GM19351 (cell line): ENCODE results near the gene PAX3.
A peak's percentile ranks its signal among the peaks of the same experiment; 100 is the strongest.

Experiments
- ATAC-seq: cut with Tn5 transposase; IDR thresholded peaks from one replicate; pipeline ENCODE4 v1.9.1; 2021; ENCODE audit warnings: mild to moderate bottlenecking, moderate library complexity; ENCODE audit not compliant: unreplicated experiment

Gene PAX3

DNA sequence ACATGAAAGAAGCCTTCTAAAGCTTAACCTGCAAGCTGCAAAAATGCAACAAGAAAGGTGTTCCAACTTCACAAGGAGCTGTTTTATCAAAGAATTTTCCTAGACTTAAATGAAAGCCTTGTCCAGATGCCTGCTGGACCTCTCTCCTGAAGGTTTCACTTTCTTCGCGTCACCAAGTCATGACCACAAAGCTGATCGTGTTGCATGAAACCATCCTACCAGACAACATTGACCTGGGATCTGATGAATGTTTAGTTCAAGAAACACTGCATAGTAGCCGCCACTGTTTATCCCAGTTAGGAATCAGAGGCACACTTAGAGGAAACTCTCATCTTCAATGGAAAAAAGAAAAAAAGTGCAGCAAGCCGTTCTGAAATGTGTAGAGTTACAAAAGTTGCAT lies 26.9 kb downstream of the PAX3 start:
- no peak for ATAC-seq

DNA sequence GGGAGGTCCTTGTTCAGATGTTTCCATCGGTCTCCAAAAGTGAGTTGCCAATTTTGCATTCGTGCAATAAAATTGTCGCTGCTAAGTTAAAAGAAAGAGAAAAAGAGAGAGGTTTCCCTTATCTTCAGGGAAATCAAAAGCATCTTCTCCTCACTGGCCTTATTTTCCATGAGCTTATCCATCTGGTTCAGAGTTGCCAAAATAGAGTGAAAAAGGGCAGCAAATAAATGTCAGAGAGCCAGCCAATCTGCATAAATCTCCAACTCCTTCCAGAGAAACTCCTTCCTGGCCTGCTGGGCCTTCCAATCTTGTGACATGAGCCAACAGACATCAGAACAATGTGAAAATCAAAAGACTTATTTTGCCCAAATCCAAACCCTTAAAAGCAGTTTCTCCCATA lies 28.4 kb downstream of the PAX3 start:
- no peak for ATAC-seq

DNA sequence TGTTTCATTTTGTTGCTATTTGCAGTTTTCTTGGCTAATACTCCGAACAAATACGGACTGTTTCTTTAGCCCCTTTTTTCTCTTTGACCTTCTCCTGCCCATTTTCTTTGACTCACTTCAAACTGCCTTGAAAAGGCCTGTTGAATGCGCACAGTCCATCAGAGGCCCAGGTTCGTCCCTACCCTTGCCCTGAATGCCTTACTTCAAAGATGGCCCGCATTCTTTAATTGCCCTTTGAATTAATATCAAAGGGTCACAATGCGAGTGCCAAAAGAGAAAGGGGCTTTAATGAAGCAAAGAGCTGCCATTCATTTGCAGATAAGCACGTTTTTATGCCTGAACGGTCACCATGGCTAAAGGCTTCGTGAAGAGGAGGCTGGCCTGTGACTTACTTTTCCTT lies 29.7 kb downstream of the PAX3 start:
- ATAC-seq: no peak

DNA sequence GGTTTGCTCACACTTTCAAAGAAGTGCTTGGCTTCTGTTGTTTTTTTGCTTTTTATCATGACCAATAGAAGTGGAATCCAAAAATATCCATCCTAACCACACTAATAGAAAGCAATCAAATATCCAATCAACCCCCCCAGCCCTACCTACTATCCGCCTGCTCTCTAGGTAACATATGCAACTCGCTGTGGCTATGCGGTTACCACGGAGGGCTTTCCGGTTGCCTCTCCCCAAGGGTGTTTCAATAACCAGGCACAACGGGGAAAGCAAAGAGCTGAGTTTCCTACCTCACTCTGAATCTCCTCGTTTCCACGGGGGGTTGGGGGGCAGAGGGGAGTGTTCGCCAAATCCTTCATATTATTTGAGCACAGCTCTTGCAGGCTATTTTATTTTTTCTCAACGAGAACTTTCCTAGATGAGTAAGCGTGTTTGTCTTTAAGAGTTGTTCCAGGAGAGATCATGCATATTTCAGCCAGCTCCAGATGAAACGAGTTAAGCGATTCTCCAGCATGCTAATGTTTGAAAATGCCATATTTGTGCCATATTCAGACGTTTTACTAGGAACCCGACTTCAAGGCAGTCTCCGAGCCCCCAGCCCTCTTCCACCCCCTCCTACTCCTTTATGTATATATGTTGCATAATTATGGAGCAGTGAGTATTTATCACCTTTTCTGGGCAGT lies 30.3 kb downstream of the PAX3 start:
- ATAC-seq: no peak

DNA sequence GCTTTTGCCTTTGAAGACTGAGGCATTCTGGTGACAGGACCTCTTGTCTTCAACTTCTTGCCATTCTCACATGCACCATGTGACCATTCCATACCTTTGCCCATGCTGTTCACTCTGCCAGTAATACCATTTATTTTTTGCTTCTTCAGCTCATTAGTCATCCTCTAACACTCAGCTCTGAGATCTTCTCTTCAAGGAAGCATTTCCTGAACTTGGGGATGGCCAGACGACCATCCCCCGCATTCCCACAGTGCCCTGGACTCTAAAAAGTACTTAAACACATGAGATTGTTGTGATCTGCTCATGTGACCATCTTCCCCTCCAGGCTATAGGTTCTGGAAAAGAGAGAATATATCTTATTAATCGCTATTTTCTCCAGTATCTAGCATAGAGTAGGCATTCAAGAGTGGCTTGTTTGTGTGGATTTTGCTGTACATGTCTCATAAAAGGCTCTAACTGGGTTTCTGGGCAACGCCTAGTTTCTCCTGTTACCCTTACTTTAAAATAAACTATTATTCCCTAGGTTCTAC lies 33.9 kb downstream of the PAX3 start:
- no peak for ATAC-seq

DNA sequence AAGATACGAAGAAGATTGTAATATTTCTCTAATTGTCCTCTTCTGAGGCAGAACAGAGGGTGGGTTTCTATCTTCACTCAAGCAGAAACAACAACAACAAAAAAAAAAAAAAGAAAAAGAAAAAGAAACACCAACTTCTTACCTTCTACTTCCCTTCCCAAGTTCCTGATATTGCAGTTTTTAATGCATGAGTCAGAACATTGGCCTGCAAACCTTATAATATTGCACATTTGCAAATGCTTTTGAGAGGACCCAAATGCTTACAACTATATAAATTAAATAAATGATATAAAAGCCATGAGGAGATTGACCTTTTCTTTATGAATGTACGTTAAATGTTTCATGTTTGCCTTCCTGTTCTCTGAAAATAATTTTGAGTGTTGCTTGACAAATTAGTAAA lies 37.3 kb downstream of the PAX3 start:
- ATAC-seq: no peak

DNA sequence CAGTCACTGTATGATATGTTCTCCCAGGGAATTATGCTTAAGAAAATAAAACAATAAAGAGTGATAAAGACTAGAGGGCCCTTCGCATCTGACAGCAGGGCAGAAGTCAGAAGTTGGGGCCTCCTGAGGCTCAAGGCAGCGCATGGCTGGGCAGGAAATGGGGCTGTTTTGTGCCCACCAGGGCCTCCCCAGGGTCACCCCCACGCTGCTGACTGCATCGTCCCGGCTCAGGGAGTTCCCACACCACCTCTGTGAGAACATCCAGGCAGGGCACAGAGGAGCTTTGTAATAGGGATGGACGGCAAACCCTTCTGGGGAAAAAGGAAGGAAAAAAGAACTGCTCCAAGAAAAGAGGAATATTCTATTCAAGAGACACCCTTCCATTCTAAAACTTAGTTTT lies 41.2 kb downstream of the PAX3 start:
- no peak for ATAC-seq

DNA sequence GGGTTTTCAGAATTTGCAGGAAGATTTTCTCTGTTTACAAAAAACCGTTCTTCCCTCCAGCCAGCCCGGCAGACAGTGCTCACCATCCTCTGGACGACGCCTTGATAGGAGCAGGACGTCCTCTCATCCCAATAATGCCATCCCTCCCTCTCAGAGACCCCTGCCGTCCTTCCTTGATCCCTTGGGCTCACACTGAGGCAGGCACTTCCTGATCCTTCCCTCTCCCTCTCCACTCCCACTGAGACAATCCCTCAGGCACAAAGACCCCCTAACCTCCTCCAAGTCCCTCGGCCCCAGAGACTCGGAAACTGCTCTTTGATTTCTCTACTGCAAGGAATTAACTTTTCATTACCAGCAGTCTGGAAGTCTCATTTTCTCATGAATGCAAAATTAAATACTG lies 42.5 kb downstream of the PAX3 start:
- ATAC-seq: no peak

DNA sequence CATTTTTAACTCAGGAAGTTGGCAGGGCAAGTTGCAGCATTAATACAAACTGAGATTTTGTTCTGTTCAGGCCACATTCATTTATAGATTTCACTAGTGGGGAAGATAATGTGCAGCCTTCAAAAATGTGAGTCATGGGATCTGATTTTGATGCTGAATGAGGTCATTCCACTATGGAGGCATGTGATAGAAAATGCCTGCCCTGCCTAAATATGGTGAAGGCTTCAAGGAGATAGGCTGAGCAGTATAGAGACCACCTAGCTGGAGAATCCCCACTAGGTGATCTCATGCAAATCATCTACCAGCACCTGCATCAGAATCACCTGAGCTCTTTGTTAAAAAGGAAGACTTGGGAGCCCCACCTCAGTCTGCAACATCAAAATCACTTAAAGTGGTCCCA lies 43.7 kb downstream of the PAX3 start:
- ATAC-seq: no peak

DNA sequence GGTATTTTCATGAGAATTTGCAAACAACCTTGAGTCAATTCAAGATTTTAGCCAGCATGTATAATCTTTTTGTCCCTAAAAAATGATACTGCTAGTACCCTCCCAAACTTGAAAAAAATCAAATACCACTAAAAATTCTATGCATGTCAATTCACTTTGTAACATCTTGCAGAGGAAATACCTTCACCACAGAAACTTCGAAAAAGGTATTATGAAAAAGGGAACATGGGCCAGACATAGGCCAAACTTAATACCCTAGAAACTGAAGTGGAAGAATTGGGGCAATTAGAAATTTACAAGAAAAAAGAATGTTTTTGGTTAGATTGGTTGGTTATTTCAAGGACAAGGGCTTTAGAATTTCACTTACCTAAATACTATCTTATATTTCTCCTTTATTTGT lies 48.5 kb downstream of the PAX3 start:
- peak; percentile 51 for ATAC-seq

DNA sequence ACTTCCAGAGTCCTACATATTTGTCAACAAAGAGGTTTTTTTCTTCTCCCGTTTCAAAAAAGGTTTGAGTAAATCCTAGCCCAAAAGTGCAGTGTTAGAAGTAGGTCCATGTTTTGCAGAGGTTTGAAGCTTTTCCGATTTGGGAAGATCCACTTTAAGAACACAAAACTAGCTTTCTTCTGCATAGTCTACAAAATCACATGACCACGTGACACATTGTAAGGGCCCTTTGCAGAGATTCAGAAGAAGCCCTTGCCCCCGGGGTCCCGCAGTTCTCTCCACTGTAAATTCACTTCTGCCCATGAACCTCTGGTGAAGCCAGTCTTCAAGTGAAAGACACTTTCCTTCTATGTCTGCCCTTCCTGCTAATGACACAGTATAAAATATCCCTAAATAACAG lies 49.4 kb downstream of the PAX3 start:
- ATAC-seq: no peak

DNA sequence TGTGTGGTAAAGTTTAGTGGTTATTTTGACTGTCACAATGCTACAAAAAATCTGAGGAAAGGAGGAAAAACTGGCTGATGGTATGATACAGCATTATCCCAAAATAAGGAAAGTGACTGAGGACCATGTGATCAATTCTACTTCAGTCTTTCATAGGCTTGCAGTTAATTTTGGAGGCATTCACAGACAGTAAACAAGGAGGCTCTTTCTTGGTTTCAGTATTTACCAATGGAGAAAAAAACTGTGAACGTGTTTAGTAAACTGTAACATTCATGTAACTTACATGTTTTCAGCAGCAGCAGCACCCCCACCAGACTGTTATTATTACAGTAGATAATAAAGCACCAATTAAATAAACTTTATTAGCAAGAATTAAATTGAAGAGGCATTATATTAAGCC lies 50.0 kb downstream of the PAX3 start:
- ATAC-seq: no peak

DNA sequence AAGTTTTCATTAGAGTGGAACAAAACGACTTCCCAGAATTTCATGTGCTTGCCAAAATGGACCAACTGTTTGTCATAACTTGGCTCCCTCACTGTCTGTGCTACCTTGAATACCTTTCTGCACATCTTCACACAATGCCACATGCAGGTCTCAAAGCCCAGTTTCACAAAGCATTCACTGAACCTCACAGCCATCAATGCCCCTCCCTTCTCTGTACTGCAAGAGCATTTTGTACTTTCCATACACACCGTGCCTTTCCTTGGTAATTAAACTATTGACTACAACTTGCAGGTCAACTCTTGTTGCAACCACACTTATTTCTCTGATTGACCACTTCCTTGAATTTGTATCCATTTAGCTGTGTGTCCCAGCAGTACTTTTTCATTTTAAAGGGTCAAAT lies 50.5 kb downstream of the PAX3 start:
- no peak for ATAC-seq

DNA sequence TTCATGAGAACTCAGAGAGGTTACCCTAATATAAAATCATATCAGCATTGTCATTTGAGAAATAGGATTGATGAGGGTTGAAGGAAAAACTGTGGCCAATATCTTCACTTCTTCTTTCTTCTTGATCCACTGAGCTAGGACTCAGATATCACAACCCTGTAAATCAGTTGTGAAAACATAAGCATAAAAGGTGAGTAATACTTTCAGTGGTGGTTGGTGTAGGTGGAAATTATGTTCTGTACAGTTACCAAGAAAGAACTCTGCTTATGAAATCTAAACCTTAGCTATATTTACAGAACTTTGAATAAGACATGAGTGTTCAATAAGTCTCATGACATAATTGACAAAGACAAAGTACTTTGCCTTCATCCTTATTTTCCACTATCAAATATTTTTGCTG lies 56.3 kb downstream of the PAX3 start:
- ATAC-seq: peak; percentile 89

DNA sequence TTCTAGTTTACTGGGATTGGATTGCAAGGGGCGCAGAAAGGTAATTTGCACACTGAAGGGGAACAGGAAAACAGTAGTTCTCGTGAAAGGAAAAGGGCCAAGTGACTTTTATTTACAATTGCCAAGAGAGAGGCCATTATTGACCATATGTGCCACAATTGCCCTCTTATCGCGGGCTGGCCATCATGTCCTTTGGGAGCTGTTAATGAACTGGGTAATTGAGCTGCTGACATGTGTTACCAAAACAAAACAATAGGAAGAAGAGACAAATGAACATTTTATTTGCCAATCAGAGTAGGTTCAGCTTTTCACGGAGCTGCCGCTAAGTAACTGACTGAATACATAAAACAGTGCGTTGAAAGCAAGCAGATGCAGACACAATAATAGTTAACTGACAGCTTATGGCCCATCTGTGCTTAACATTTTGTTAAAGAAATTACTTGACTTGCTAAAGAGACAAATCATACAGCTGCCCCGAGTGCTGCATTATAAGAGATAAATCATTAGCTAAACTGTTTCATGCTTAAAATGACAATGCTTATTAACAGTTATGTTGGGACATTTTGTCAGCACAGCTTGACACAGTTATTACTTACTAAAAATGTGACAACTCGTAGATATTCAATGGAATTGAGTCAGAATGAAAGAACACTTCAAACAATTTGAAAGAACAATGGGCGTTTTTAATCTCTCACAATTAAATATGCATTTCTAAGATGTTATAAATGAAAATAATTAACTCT lies 57.5 kb downstream of the PAX3 start:
- ATAC-seq: no peak

DNA sequence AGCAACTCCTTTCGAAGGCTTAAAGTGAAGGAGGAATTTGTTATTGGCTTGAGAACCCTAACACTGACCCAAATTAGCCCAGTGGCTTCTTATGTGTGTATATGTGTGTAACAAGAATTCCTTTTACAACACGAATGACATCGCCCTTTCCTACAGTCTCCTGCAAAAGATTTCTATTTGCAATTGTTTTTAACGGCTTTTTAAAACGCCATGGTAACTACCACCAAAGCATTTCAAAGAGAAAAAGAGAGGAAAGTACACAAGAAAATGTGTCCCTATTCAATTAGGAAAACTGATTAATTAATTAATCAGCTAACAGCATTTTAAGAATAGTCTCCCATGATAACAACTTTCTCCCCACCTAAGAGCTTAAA lies 58.1 kb downstream of the PAX3 start:
- ATAC-seq: no peak

DNA sequence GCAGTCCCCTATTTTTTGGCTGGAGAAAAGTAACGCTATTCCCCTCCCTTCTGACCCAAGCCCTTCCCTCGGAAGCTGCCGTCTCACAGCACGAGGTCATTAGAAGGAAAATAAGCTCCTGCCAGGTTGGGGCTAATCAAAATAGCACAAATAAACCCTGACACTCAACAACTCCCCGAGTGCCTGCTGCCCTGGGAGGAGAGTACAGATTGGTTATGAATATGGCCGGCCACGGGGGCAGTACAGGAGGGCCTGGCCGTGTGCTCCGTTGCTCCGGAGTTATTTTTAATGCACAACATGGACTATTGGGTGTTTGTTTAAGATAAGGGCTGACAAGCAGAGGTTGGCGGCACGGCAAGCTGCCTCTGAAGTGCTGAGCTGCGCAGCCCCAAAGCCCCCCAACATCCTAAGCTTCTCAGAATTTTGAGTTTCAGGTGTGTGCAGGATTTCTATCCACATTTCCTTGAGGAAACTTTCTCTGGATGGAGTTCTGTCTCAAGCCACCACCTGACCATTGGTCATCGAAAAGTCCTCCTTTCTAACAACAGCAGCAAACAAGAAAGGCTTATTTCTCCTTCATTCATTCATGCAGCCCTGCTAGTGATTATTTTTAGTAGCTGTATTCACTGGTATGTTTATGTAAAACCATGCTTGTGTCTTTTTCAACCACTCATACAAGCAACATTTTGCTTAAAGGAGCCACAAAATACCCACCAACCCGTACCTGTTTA lies 58.7 kb downstream of the PAX3 start:
- ATAC-seq: no peak

DNA sequence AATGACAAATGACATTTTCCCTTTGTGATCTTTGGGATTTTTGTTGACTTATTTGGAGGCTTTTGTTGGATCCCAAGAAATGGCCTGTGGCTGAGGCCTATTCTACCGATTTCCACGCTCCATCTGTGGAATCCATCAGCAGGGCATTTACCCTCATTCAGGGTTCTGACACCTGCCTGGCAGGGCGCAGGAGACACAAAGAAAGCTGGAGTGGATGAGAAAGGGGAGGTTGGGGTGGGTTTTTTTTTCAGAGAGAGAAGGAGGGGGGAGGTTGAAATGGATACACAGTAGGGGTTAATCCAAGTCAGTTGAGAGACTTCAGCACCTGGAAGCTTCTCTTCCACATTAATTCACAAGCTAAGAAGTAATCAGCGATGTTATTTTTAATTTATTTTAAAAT lies 59.7 kb downstream of the PAX3 start:
- ATAC-seq: no peak

DNA sequence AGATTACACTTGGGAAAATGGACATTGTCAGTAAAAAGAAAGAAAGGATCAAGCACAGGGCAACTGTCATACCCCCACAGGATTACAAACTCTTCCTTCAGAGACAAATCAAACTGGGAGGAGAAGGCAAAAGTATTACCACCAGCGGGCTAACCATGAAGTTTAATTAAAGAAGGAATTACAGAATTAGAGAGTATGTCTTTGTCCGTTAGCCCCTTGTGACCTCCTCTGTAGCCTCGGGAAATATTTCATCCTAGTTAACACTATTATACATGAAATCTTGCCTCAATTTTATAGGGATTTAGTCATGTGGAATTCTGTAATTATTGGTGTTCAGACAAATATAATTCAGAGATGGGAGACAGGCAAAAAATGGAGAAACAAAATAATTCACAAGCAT lies 60.7 kb downstream of the PAX3 start:
- ATAC-seq: no peak

DNA sequence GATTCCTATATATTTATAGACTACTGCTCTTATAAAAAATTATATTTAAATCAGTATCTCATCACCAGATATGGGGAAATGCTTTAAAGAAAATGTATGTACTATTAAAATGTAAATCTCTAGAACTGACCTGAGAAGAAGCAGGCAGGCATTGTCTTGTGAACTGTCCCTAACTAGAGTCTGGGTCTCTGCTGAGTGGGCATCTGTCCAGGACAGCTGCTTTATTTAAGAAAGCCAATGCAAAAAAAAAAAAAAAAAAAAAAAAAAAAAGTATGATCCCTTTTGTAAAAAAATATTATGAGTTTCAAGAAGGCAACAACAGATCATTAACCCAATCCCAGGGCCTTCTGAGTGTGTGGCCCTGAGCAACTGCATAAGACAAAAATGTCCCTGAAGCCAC lies 66.0 kb downstream of the PAX3 start:
- ATAC-seq: no peak

DNA sequence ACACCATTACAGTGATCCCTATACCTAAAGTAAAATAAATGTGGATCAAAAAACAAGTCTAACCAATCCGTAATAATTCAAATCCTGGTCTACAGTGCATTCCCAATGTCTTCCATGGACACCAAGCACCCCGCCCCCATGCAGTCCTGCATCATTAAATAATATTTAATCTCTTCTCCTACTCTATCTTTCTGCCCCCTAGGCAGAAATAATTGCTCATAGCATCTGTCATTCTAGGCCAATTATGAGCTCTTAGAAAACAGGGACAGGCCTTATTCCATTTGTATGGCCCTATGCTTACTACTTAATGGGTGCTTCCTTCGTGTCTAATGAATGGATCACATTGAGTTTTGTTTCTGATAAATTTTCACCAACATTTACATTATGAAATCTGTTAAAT lies 66.4 kb downstream of the PAX3 start:
- ATAC-seq: no peak

DNA sequence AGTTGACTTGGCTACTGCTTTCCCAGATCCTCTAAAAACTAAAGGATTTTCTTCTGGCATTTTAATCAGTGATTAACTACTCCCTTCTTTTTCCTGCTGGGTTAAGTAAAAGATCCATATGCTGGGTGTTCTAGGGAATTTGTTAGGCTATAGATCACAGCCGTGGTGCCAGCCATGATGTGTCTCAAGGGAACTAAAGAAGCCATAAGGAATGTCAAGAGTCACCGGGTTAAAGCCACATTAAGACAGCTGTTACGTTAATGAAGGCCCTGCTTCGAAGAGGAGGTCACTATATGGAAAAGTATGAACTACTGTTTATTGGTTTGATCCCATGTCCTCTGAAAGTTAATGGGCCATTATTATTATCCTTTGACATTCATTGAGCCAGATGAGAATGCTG lies 70.7 kb downstream of the PAX3 start:
- ATAC-seq: no peak
